Right lobe of liver (tissue), 4 donors: ENCODE data around the gene ZNF628.

Source experiments
- POLR2A ChIP-seq: fragments of 450-650 bp; IDR thresholded peaks from one replicate; pipeline ENCODE4 v1.6.1; 2017; ENCODE audit warnings: antibody characterized with exemption, mild to moderate bottlenecking
- TF ChIP-seq, protein P1 (sequence below), 4 donors: fragments of 200-600 bp in 3 of 4; fragments of 450-650 bp in 1 of 4; IDR thresholded peaks; one replicate each; pipeline versions ENCODE4 v1.5.1 to v1.8.0; 2016 to 2022; ENCODE audit warnings: antibody characterized with exemption in 4 of 4, mild to moderate bottlenecking in 2 of 4
- donor health status: DM: no; HTN: no; CAD: no.
- donor health status: DM: no; HTN: no; CAD: no.
- donor health status: DM: no; HTN: yes; CAD: no.

DNA sequence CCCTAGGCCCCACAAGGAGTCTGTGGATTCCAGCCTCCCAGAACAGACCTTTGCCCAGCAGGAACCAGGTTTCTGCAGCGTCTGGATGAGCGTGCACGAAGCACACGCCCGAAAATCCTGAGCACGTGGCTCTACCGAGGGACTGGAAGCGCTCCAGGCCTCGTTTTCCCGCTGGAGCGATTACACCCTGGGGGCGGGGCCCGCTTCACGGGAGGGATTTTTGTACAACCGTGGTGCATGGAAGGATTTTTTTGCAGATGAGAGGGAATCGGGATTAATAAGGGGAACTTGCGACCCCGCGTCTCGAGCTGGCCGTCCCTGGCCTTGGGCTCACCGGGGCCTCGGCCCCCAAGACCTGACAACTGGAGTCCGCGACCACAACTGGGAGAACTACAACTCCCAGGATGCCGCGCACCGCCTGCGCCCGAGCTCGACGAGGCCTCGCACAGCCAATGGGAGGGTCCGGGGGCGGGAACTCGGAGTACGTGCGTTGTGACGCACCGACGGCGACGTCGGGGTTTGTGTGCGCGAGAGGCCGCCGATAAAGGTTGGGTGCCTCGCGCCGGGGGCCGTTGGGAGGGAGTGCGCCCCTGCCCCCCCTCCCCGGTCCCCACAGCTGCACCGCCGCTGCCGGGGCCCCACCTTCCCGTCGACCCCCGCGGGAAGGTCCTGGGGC is at the start of gene ZNF628:
- peak; percentile 88 for TF ChIP-seq POLR2A
- TF ChIP-seq, protein P1, sequence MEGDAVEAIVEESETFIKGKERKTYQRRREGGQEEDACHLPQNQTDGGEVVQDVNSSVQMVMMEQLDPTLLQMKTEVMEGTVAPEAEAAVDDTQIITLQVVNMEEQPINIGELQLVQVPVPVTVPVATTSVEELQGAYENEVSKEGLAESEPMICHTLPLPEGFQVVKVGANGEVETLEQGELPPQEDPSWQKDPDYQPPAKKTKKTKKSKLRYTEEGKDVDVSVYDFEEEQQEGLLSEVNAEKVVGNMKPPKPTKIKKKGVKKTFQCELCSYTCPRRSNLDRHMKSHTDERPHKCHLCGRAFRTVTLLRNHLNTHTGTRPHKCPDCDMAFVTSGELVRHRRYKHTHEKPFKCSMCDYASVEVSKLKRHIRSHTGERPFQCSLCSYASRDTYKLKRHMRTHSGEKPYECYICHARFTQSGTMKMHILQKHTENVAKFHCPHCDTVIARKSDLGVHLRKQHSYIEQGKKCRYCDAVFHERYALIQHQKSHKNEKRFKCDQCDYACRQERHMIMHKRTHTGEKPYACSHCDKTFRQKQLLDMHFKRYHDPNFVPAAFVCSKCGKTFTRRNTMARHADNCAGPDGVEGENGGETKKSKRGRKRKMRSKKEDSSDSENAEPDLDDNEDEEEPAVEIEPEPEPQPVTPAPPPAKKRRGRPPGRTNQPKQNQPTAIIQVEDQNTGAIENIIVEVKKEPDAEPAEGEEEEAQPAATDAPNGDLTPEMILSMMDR (IDR thresholded peaks at IDR 0.05) = no peak
